PFSK-1 (cell line): ENCODE measurements around the gene OR13D1.

Experiments used
- TAF1 ChIP-seq: IDR thresholded peaks from 2 replicates; pipeline ENCODE4 v1.6.1; 2012; ENCODE audit warnings: low read length, control low read depth, borderline replicate concordance; ENCODE audit not compliant: insufficient read depth
- TF ChIP-seq, protein P1 (sequence below), 2 experiments: IDR thresholded peaks; 2 replicates each; pipeline versions ENCODE4 v1.6.1 to v1.8.0; 2011 to 2012; ENCODE audit warnings: low read depth in 2 of 2, low read length in 2 of 2, control low read depth in 1 of 2, inconsistent platforms in 1 of 2, mild to moderate bottlenecking in 1 of 2, moderate library complexity in 1 of 2; ENCODE audit not compliant: insufficient read depth in 1 of 2

DNA sequence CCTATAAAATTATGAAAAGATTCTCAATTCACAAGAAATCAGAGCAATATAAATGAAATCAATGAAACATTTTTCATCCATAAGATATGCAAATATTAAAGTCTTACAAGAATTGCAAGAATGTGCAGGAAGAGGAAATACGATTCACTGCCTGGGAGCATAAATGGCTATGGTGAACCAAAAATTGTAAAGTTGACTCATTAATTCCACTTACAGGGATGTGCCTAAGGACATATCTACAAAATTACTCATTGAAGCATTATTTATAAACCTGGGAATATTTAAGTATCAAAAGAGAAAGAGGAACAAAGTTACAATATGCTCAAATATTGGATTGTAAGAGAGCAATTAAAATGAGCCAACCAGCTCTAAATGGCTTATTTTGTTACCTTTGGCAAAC, 46.3 kb downstream of the OR13D1 start:
- TF ChIP-seq, protein P1, sequence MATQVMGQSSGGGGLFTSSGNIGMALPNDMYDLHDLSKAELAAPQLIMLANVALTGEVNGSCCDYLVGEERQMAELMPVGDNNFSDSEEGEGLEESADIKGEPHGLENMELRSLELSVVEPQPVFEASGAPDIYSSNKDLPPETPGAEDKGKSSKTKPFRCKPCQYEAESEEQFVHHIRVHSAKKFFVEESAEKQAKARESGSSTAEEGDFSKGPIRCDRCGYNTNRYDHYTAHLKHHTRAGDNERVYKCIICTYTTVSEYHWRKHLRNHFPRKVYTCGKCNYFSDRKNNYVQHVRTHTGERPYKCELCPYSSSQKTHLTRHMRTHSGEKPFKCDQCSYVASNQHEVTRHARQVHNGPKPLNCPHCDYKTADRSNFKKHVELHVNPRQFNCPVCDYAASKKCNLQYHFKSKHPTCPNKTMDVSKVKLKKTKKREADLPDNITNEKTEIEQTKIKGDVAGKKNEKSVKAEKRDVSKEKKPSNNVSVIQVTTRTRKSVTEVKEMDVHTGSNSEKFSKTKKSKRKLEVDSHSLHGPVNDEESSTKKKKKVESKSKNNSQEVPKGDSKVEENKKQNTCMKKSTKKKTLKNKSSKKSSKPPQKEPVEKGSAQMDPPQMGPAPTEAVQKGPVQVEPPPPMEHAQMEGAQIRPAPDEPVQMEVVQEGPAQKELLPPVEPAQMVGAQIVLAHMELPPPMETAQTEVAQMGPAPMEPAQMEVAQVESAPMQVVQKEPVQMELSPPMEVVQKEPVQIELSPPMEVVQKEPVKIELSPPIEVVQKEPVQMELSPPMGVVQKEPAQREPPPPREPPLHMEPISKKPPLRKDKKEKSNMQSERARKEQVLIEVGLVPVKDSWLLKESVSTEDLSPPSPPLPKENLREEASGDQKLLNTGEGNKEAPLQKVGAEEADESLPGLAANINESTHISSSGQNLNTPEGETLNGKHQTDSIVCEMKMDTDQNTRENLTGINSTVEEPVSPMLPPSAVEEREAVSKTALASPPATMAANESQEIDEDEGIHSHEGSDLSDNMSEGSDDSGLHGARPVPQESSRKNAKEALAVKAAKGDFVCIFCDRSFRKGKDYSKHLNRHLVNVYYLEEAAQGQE (IDR thresholded peaks at IDR 0.05; ENCODE audit: insufficient read depth in 1 of 2, low read depth in 2 of 2, low read length in 2 of 2), result no peak
- no peak for TF ChIP-seq TAF1
